BJ (cell line): ENCODE data around the gene C1QTNF3. TPM values are rescaled to one million over a fixed set of nuclear protein-coding genes. Genes with fewer than 3 reads are reported as not detected.
"Not testable (repeated sequence)": the region's sequence is repeated elsewhere in the genome, so short reads cannot be mapped to it uniquely, and the experiment has no call there.

Source experiments
- CTCF ChIA-PET: fragments of 350-600 bp; formaldehyde crosslinking; extraction: SDS; loops from one replicate; lab custom pipeline; 2021; ENCODE audit warnings: antibody characterized with exemption, inconsistent platforms; lab: Yijun Ruan, JAX
- POLR2A ChIA-PET: fragments of 300-600 bp; sonication (Branson Sonifier 250); formaldehyde crosslinking; extraction: SDS; loops from one replicate; lab custom pipeline; 2021; ENCODE audit warnings: antibody characterized with exemption; lab: Charles Lee
- DNase-seq: peaks from one replicate; pipeline ENCODE4 v3.0.0-alpha.2; 2011; ENCODE audit warnings: low read depth
- H3K27me3 ChIP-seq: 2 replicates; pipeline ENCODE4 v1.6.0; 2011; ENCODE audit warnings: low read length; ENCODE audit not compliant: control insufficient read depth, insufficient read depth
- H3K36me3 ChIP-seq: 2 replicates; pipeline ENCODE4 v1.5.1; 2011; ENCODE audit warnings: low read length; ENCODE audit not compliant: control insufficient read depth, insufficient read depth
- H3K4me3 ChIP-seq: 2 replicates; pipeline ENCODE4 v1.5.1; 2011; ENCODE audit warnings: low read depth, mild to moderate bottlenecking, control low read depth, low read length
- CTCF ChIP-seq: IDR thresholded peaks from 2 replicates; pipeline ENCODE4 v1.5.1; 2011; ENCODE audit warnings: low read depth, mild to moderate bottlenecking, control low read depth, inconsistent platforms, low read length, moderate library complexity; ENCODE audit not compliant: insufficient read depth
- polyA minus RNA-seq: library from RNA; depleted of rRNA, polyadenylated mRNA; stranded (reverse); fragments of >200 nt; gene quantifications from 2 replicates; pipeline ENCODE4 v1.2.3, GENCODE V29; 2011; rRNA and poly(A)+ RNA removed
- polyA plus RNA-seq: library from polyadenylated mRNA; depleted of rRNA; stranded (reverse); fragments of >200 nt; gene quantifications from 2 replicates; pipeline ENCODE4 v1.2.3, GENCODE V29; 2011; rRNA removed

C1QTNF3 gene
- 1.8 and 2.2 TPM in 2 replicates for polyA plus RNA-seq
- 1.0 and 1.1 TPM in 2 replicates for polyA minus RNA-seq

- ChIA-PET CTCF (no interaction called here), POLR2A (no interaction called here)
- Histone ChIP-seq H3K4me3 (no peak within 1 kb of the TSS), H3K27me3 (no peaks in the 10 kb centered on the region), H3K36me3 (no peaks in the 10 kb centered on the region)
- TF ChIP-seq CTCF: no peak
- no peak for DNase-seq
These were observed at the start of gene C1QTNF3 for GRCh38 chr5:34043099-34043876. TSS of gene C1QTNF3 (minus strand) at chr5:34043213. CDS start at chr5:34043125, 88 bp downstream.

- POLR2A ChIA-PET, CTCF ChIA-PET, H3K4me3 ChIP-seq, DNase-seq, H3K36me3 ChIP-seq, H3K27me3 ChIP-seq: not testable (repeated sequence)
These were observed 48.0 kb upstream of the C1QTNF3 start for GRCh38 chr5:34091039-34091438.

GRCh38 chr5:34089802-34090201 lies 46.8 kb upstream of the C1QTNF3 start:
- H3K4me3 ChIP-seq, CTCF ChIA-PET, DNase-seq, H3K36me3 ChIP-seq, H3K27me3 ChIP-seq, POLR2A ChIA-PET: not testable (repeated sequence)

- POLR2A ChIA-PET, CTCF ChIA-PET, DNase-seq, H3K4me3 ChIP-seq, H3K27me3 ChIP-seq, H3K36me3 ChIP-seq: not testable (repeated sequence)
These were observed 44.7 kb upstream of the C1QTNF3 start for GRCh38 chr5:34087728-34088127.

DNA sequence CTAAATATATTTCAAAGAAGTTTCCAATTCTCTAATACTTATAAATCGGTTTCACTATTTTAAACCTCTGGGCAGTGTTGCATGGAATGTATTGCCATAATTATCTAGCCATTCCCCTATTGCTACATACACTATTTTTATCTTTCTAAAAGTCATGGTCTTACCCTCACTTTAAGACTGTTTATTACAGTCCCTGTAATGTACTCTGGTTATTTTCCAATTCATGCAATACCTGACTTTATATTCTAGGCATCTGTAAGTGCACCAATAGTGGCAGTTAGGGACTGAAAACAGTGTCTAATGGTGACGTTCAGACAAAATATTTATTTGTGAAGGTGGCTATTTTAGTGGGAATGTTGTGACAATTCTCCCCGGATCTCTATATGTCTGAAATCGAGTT lies 40.9 kb upstream of the C1QTNF3 start:
- POLR2A ChIA-PET, H3K4me3 ChIP-seq, DNase-seq, H3K36me3 ChIP-seq, CTCF ChIA-PET, H3K27me3 ChIP-seq: not testable (repeated sequence)

DNA sequence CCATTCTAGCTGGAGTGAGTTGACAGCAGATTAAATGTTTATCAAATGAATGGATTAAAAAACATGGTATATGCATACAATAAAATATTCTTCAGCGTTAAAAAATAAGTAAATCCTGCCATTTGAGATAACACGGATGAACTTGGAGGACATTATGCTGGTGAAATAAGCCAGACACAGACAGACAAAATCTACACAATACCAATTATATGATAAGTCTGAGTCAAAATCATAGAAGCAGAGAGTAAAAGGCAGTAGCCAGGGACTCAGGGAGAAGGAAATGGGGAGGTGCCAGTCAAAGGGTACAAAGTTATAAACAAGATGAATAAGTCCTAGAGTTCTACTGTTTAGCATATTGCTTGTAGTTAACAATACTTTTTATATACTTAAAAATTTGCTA lies 36.5 kb upstream of the C1QTNF3 start:
- DNase-seq, H3K27me3 ChIP-seq, H3K4me3 ChIP-seq, H3K36me3 ChIP-seq, CTCF ChIA-PET, POLR2A ChIA-PET: not testable (repeated sequence)

- H3K27me3 ChIP-seq, POLR2A ChIA-PET, CTCF ChIA-PET, DNase-seq, H3K4me3 ChIP-seq, H3K36me3 ChIP-seq: not testable (repeated sequence)
These were observed 34.6 kb upstream of the C1QTNF3 start for GRCh38 chr5:34077636-34078035.

GRCh38 chr5:34076719-34077364 lies 33.8 kb upstream of the C1QTNF3 start:
- H3K4me3 ChIP-seq, CTCF ChIA-PET, H3K27me3 ChIP-seq, POLR2A ChIA-PET, H3K36me3 ChIP-seq: not testable (repeated sequence)
- peak; percentile 12 for DNase-seq

GRCh38 chr5:34074472-34074871 lies 31.5 kb upstream of the C1QTNF3 start:
- H3K36me3 ChIP-seq, DNase-seq, POLR2A ChIA-PET, H3K4me3 ChIP-seq, H3K27me3 ChIP-seq: not testable (repeated sequence)
- CTCF ChIA-PET: interaction anchor here (0.7 kb wide), 1 partner anchor 135 kb away, joined by 3 read pairs; no protein-coding TSS in a partner anchor

DNA sequence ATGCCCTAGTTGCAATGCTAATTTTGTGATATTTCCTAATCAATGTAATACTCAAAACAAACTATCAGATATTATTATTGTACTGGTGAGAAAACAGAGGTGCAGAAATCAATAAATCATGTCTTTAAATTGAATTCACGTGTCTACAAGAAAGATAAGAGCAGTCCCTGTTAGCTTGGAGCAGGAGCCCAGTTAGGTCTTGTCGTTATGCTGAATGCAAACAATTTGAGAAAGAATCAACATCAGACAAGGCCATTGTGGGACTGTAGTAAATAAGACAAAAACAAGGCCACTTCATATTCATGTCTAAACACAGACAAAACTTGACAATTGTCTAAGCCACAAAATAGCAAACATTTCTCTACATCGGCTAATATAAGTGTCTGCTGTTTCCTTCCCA lies 31.1 kb upstream of the C1QTNF3 start:
- DNase-seq, H3K27me3 ChIP-seq, POLR2A ChIA-PET, H3K36me3 ChIP-seq, H3K4me3 ChIP-seq: not testable (repeated sequence)
- CTCF ChIA-PET: interaction anchor here (0.7 kb wide), 1 partner anchor 134 kb away, joined by 3 read pairs; no protein-coding TSS in a partner anchor

DNA sequence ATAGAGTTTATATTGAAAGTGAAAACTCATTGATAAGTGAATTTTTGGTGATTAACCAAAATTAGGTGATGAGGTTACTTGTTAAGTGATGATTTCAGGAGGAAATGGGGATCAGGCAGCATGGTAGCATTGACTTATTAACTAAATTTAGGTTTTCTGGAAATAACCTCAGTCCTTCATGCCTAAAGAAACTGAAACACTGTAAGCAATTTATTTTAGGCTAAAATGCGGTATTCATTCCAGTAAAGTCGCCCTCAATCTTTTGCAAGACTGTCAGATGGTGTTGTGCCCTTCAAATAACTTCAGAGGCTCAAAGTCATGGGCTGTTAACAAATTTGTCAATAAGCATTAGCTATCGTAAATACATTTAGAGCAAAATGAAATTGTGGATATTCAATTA lies 27.6 kb upstream of the C1QTNF3 start:
- H3K4me3 ChIP-seq, CTCF ChIA-PET, DNase-seq, H3K36me3 ChIP-seq, H3K27me3 ChIP-seq, POLR2A ChIA-PET: not testable (repeated sequence)
